ENCODE measurements around the gene DTYMK. TPM values are rescaled to one million over a fixed set of nuclear protein-coding genes. Genes with fewer than 3 reads are reported as not detected.

Gene DTYMK
- total and polyA plus RNA-seq, 2 donors (not counting 1 experiment from before 2014, with no cell fraction given), result 19.5 to 26.3 TPM

GRCh38 chr2:241677392-241677791 lies 9.2 kb downstream of the DTYMK start:
- DNase-seq (no peak), ATAC-seq (ENCODE audit: low read depth) (no peak)
- H4K20me1 ChIP-seq (ENCODE audit: control insufficient read depth, insufficient read depth, low read length, poor library complexity, severe bottlenecking), result peaks cover 10% of the 10 kb centered on the region
- no peak overlapping the region for H2AFZ ChIP-seq (ENCODE audit: insufficient read depth, low read depth, low read length, poor library complexity, severe bottlenecking)
- intact Hi-C loops (cut with micrococcal nuclease), result no loop called here
- Mint-ChIP-seq H3K4me1 (no peaks in the 10 kb centered on the region), H3K9me3 (ENCODE audit: insufficient read depth) (no peaks in the 10 kb centered on the region), H3K4me3 (no peak overlapping the region), H3K27ac (no peak overlapping the region), H3K27me3 (no peaks in the 10 kb centered on the region)
- H3K36me3 ChIP-seq (replicated peaks in 1 of 2; ENCODE audit: control extremely low read depth in 1 of 2, control insufficient read depth in 1 of 2, extremely low read depth in 1 of 2, insufficient read depth in 2 of 2, low read length in 1 of 2), result peaks cover 0 to 42% of the 10 kb centered on the region in 2 experiments
- H3K27ac ChIP-seq (ENCODE audit: low read length in 2 of 2), result no peak overlapping the region
- no peaks in the 10 kb centered on the region for H3K4me1 ChIP-seq (ENCODE audit: control insufficient read depth in 2 of 2, insufficient read depth in 2 of 2, low read length in 2 of 2)
- H3K27me3 ChIP-seq (replicated peaks in 1 of 4; ENCODE audit: control extremely low read depth in 1 of 4, control insufficient read depth in 3 of 4, insufficient read depth in 4 of 4, low read length in 3 of 4), result no peaks in the 10 kb centered on the region
- no peak overlapping the region for H3K4me3 ChIP-seq (ENCODE audit: control extremely low read depth in 1 of 5, extremely low read depth in 1 of 5, insufficient read depth in 1 of 5, low read depth in 2 of 5, low read length in 4 of 5)
- TF ChIP-seq EZH2 (IDR thresholded peaks at IDR 0.05; ENCODE audit: borderline replicate concordance, insufficient read depth, low read depth, low read length, poor library complexity, severe bottlenecking), result no peak
- TF ChIP-seq CTCF (IDR thresholded peaks at IDR 0.05), result no peak
- CTCF ChIA-PET, result interaction anchor here (0.6 kb wide), 1 partner anchor 108 kb away, joined by 4 read pairs; no protein-coding TSS in a partner anchor
- no peak overlapping the region for H3K4me2 ChIP-seq (replicated peaks; ENCODE audit: low read depth, low read length, poor library complexity, severe bottlenecking)
- H3K79me2 ChIP-seq (ENCODE audit: control insufficient read depth, insufficient read depth, low read length), result peaks cover 17% of the 10 kb centered on the region
- POLR2A ChIA-PET, result interaction anchor here (0.6 kb wide), 1 partner anchor 25 kb away, joined by 4 read pairs; no protein-coding TSS in a partner anchor
- H3K9me3 ChIP-seq (ENCODE audit: control extremely low read depth in 1 of 3, control insufficient read depth in 2 of 3, insufficient read depth in 1 of 3, low read length in 2 of 3), result no peaks in the 10 kb centered on the region
- H3K9ac ChIP-seq (ENCODE audit: low read length), result no peak overlapping the region
- WGBS (ENCODE audit: insufficient coverage), result 92% methylated on average over 24 of the region's 24 CpGs

- Histone ChIP-seq H4K20me1 (ENCODE audit: control insufficient read depth, insufficient read depth, low read length, poor library complexity, severe bottlenecking) (peaks cover 7% of the 10 kb centered on the region), H3K4me2 (replicated peaks; ENCODE audit: low read depth, low read length, poor library complexity, severe bottlenecking) (no peak overlapping the region), H3K4me1 (ENCODE audit: control insufficient read depth in 2 of 2, insufficient read depth in 2 of 2, low read length in 2 of 2) (no peaks in the 10 kb centered on the region), H3K27me3 (replicated peaks in 1 of 4; ENCODE audit: control extremely low read depth in 1 of 4, control insufficient read depth in 3 of 4, insufficient read depth in 4 of 4, low read length in 3 of 4) (no peaks in the 10 kb centered on the region), H3K79me2 (ENCODE audit: control insufficient read depth, insufficient read depth, low read length) (peaks cover 10% of the 10 kb centered on the region), H3K4me3 (ENCODE audit: control extremely low read depth in 1 of 5, extremely low read depth in 1 of 5, insufficient read depth in 1 of 5, low read depth in 2 of 5, low read length in 4 of 5) (no peak overlapping the region), H3K9ac (ENCODE audit: low read length) (no peak overlapping the region), H3K9me3 (ENCODE audit: control extremely low read depth in 1 of 3, control insufficient read depth in 2 of 3, insufficient read depth in 1 of 3, low read length in 2 of 3) (no peaks in the 10 kb centered on the region), H3K36me3 (replicated peaks in 1 of 2; ENCODE audit: control extremely low read depth in 1 of 2, control insufficient read depth in 1 of 2, extremely low read depth in 1 of 2, insufficient read depth in 2 of 2, low read length in 1 of 2) (peaks cover 0 to 35% of the 10 kb centered on the region in 2 experiments), H2AFZ (ENCODE audit: insufficient read depth, low read depth, low read length, poor library complexity, severe bottlenecking) (no peak overlapping the region), H3K27ac (ENCODE audit: low read length in 2 of 2) (no peak overlapping the region)
- H3K9me3 Mint-ChIP-seq (ENCODE audit: insufficient read depth), result no peaks in the 10 kb centered on the region
- no peak overlapping the region for H3K4me3 Mint-ChIP-seq
- H3K27me3 Mint-ChIP-seq, result no peaks in the 10 kb centered on the region
- H3K27ac Mint-ChIP-seq, result no peak overlapping the region
- TF ChIP-seq EZH2 (IDR thresholded peaks at IDR 0.05; ENCODE audit: borderline replicate concordance, insufficient read depth, low read depth, low read length, poor library complexity, severe bottlenecking), result no peak
- TF ChIP-seq CTCF (IDR thresholded peaks at IDR 0.05), result no peak
- WGBS (ENCODE audit: insufficient coverage), result 92% methylated on average over 17 of the region's 17 CpGs
- H3K4me1 Mint-ChIP-seq, result no peaks in the 10 kb centered on the region
- ChIA-PET CTCF (no interaction called here), POLR2A (interaction anchor here (0.6 kb wide), 1 partner anchor 26 kb away, joined by 4 read pairs; no protein-coding TSS in a partner anchor)
- ATAC-seq (ENCODE audit: low read depth) (no peak), DNase-seq (no peak)
- intact Hi-C loops (cut with micrococcal nuclease), result no loop called here
These were observed 9.9 kb downstream of the DTYMK start for GRCh38 chr2:241676665-241677064.
